Measurements from ENCODE around the gene NUDT16L1.
A peak's percentile ranks its signal among the peaks of the same experiment; 100 is the strongest.

NUDT16L1 gene

DNA sequence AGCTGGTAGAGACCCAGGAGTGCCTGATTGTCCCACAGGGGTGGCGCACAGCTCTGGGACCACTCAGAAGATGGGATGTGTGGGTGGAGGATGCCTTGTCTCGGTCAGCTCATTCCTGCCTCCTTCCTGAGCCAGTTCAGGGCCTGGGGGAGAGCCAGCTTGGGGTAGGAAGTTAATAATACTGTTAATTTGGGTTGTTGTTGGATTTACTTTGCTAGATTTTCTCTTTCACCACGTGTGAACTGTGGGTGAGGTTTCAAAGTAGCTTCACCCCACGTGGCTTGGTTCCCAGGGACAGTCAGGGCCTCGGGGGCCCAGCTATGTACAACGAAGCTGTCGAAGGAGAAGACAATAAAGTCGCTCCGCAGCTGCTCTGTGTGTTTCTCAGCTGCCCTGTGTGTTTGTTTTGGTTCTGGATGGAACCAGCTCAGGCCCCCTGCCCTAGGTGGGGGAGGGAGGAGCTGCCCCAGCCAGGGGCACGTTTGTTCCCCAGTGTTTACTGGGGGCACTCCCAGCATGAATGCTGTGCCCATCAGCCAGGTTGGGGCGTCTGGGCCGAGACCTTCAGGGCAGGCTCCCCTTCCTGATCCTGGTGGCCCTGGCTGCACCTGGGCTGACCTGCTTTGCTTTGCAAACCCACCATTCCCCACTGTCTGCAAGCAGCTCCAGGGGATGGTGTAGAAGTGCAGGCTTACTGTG is 2.3 kb downstream of the NUDT16L1 start:
- no peak for DNase-seq (ENCODE audit: low read depth)

DNA sequence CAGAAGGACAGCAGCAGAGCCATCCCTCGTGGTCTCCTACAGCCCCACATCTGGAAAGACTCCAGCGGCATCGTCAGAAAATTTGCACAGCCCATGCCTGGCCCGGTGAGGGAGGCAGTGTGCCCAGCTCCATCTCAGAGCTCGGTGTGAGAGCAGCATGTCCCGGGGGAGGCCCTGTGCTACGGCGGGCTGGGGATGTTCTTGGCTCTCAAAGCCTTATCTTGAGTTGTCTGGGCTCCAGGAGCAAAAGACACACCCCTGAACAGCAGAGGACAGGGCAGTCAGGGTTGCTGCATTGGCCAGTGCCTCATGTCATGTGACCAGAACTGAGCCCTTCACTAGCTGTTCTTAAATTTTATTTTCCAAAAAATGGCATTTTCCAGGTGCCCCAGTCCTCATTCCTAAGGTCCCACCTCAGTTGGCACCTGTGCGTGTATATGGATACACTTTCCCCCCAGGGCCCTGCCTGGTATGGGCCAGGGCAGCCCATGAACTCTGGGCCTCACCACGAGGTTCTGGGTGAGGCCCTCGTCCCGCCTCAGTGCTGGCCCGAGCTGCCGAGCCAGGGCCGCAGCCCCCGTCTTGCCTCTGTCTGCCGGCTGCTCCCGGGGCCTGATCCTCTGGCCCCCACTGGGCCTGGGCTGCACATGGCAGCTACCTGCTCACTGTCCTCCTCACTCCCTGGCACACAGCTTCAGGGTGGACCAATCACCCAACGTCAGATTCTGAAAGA is 3.0 kb downstream of the NUDT16L1 start:
- no peak for DNase-seq (ENCODE audit: low read depth)

DNA sequence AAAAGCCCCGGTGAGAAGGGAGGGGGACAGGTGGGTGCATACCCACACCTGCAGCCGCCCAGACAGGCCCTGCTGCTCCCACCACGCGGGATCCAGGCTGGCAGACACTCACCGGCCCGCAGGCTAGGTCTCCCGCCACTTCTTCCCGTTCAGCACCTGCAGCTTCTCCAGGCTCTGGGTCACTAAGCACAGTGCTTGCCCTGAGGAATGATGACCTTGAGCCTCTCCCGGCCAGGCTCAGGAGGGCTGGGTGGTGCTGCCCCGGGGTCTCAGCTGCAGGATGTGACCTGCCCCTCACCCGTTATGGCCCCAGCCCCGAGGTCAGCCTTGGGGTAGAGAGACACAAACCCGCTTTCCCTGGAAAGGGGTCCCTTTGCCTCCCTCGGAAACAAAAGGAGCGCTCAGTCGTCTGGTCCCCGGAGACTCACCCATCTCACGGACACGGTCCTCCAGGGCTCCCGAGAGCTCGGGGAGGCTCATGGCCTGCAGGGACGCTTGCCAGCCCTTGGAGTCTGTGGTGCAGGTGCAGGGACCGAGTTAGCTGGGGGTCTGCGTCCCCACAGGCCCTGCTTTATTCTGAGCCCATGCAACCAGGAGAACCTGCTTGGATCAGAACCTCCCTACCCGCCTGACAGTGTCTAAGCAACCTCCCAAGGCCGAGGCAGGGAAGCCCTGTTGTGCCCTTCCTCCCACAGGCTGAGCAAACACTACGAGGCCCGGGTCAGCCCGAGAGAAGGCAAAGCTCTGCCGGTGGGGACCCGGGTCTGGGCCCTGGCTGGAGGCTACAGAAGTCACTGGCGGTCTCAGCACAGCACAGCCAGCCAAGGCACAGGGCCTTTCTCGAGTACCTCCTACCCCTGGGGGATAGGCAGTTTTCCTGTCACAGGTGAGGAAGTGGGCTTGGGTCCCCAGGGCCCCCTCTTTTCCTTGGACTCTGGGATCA is 3.8 kb downstream of the NUDT16L1 start:
- no peak for DNase-seq (ENCODE audit: low read depth)

DNA sequence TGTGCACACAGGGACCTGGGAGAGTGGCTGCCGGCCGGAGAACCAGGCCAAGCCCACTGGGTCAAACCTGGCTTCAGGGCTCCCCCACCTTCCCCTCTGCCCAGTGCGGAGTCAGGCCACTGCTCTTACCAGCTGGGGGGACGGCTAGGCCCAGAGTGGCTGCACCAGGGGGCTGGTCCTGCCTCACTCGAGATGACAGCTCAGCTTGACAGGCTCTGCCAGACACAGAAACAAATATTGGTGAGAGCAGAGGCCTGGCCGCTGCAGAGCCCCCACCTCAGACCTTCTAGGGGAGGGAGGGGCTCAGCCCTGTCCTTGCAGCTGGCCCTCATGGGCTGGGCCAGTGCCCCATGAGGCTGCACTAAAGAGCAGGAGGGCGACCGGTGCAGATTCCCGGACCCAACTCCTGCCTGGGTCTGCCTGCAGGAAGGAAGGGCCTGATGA is 4.5 kb downstream of the NUDT16L1 start:
- no peak for DNase-seq (ENCODE audit: low read depth)

DNA sequence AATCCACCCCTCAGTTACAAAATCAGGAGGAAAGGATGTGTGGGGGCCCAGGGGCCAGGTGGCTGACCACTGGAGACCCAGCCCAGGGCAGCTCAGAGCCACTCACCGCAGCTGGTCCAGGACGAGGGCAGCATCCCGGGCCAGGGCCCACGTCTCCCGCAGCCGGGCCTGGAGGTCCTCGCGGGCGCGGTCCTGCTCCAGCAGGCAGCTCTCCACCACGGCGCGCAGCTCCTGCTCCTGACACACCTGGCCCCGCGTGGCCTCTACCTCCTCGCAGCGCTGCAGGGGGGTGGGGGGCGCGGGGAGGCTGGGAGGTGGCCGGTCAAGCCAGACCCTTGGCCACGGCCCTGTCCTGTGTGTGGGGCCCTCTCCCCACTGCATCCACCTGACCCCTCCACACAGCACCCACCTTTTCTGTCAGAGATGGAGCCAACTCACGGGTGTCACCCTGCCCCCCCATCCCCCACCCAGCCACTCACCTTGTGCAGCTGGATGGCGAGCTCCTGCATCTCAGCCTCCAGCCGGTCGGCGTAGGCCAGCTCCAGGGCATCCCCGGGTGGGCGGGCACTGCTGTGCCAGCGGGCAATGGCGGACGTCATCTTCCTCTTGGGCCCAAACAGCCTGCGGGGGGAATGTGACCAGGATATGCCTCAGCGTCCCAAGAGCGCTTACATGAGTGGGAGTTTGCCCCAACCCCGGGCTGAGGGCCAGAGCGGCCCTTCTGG is 5.1 kb downstream of the NUDT16L1 start:
- DNase-seq (ENCODE audit: low read depth), result no peak

DNA sequence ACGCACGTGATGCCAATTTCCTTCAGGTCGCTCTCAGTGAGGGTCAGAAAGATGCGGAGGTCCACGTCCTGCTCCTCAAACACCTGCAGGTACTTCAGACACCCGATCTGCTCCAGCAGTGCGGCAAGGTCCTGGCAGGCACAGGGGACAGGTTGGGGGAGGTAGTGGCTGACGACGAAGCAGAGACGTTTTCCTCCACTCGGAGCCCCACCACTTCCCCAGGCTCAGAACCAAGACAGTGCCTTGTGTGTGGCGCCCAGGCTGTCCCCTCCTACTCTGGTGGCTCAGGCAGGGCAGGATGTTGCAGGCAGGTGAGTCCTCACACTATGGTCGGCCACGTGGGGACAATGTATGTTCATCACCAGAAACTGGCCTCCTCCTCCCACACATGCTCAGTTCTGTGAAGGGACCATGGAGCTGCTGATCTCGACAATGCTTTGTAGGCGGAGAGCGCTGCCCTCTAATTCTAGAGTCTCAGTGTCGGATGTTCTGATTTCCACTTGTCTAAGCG is 5.7 kb downstream of the NUDT16L1 start:
- DNase-seq (ENCODE audit: low read depth), result no peak

DNA sequence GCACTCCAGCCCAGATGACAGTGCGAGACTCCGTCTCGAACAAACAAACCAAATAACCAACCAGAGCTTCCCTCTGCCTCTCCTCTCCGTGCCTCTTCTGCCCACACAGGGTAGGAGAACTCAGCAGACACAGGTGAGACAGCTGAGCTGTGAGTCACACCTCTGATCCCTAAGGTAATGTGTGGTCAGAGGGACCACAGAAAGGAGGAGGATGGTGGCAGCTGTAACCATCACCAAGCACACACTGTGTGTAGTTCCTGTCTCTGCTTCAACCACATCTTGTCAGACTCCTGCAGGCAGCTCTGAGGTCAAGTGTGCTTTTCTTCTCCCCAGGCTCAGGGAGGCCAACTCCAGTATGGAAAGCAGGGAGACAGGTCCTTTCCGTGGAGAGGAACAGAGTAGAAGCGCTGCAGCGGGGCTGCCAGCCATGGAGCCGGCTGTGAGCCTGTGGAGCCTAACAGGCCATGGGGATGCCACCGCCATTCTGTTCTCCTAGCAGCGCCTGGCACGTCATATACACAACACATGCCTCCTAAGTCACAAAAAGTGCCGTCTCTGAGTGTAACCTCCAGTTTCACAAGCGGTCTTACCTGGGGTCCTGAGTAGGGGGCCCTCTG is 7.1 kb downstream of the NUDT16L1 start:
- DNase-seq (ENCODE audit: low read depth), result no peak

DNA sequence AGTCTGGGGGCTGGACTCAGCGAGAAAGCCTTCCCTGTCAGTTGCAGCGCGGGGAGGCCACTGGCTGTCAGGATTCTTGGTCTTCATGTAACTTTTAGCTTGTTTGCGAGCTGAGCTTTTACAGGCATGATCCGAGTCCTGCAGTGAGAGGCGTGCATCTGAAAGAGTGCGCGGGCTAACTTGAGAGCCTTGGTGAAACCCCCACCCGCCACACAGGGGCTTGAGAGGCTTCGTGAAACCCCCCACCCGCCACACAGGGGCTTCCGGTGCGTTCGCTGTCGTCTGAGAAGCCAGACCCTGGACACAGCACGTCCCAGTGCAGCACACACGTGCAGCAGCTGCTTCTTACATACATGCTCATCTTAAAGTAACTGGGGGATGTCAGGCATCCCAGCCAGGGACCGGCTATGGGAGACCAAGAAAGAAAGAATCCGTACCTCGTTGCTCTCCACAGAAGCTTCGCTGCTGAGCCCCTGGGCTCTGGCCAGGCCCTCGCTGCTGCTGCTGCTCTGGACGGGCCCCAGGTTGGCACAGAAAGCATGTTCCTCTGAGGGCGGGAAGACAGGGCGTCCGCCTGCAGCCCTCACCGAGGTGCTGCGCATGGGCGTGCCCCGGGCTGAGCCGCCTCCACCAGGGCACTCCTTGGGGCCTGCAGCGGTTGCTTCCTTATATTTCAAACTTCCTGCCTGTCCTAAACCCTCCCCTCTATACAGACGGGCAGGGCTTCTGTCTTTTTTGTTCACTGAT is 7.8 kb downstream of the NUDT16L1 start:
- no peak for DNase-seq (ENCODE audit: low read depth)

DNA sequence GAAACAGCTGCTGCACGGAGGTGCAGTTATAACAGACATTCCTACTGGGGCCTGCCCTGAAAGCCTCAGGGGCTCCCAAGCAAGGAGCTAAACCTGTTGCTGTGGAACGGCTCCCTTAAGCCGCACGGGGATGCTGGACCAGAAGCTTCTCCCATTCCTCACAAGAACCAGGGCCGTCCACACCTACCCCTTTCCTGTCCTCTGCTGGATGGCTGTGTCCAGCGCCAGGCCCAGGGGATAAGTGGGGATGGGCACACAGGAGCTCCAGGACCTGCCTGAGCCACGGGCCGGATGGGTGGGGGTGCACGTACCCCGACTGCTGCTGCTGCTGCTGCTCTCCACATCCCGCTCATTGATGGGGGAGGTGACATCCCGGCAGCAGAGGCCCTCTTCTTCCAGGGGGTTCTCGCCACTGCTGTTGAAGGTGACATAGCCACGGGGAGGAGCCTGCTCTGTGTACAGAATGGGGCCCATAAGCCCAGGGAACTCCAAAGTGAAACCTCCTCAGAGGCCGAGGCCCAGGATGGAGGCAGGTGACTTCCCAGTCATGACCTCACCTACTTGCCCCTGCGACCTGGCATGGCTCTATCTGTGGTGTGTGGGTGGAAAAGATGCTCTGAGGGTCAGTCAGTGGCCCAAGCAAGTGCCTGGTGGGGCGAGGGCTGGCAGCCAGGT is 8.6 kb downstream of the NUDT16L1 start:
- DNase-seq (ENCODE audit: low read depth), result no peak

DNA sequence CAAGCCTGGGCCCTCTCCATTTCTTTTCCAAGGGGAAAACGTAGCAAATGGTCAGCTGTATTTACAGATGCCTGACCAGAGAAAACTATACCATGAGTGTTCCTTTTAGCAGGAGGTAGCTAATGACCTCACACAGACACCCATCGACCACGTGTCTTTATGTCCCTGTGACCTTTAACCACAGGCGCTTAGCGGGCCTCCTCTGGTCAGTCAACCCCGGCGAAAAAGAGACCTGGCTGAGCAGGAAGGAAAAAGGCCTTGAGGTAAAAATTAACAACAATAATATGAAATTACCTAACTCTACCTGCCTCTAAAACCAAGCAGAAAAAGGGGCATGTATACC is 9.1 kb downstream of the NUDT16L1 start:
- no peak for DNase-seq (ENCODE audit: low read depth)

DNA sequence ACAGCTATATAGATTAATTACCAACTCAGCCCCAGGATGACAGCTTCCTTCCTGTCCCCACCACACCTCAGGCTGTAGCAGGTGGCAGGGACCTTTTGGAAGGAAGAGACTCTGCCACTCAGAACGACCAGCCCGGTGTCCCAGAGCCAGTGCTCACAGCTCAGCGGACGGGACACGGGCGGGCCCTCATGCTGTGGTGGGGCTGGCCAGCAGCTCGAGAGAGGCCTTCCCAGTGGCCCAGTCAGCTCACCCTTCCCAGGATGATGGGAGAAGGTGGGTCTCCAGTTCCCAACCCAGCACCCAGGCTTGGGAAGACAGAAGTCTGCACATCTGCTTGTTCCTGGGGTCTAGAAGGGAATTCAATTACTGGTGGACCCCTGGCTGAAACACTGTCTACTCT is 10.5 kb downstream of the NUDT16L1 start:
- DNase-seq (ENCODE audit: low read depth), result no peak

DNA sequence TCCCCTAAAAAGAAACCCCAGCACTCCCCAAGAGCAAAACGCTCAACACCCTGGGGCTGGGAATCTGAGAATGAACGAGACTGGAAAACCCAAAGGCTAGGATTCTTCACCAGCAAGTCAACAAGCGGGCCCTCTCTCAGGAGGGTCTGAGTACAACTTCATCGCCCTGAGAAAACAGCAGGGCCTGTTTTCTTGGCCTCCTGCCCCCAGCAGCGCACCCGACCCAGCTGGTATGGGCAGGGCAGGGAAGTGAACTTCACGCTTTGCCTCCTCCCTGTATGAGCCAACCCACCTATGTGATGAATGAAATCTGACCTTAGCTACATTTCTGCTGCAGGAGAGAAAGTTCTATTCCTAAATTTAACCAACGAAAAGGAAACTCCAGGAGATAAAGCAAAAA is 11.1 kb downstream of the NUDT16L1 start:
- DNase-seq (ENCODE audit: low read depth), result no peak

DNA sequence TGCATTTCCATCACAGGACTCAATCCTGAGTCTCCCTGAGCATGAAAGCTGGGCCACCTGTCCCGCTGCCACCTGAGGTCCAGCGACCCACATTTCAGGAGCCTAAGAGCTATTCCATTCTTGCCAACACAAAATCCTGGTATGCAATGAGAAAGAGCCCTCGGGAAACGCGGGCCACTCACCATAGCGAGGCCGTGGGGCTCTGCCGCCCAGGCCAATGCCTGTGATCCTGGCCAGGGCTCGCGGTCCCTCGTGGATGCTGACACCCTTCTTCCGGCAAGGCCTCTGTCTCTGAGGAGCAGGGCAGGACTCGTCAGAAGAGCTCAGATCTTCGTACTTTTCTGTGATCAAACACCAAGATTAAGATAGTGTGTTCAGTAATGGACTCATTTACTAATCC is 11.6 kb downstream of the NUDT16L1 start:
- no peak for DNase-seq (ENCODE audit: low read depth)

DNA sequence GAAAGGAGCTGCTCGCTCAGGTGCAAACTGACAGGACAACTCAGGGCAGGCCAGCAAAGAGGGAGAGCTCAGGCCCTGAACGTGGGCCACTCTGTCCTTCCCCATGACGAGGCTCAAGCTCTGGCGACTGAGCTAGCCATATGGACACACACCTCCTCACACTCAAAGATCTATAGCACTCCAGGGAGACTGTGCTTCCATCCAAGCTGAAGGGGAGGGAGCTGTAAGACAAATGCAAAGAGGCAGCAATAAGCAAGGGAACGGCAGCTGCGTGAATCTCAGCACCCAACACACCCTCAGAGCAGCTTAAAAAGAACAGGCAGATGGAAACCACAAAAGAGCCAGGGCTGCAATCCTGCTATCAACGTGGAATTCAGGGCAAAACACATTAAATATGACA is 13.5 kb downstream of the NUDT16L1 start:
- no peak for DNase-seq (ENCODE audit: low read depth)

DNA sequence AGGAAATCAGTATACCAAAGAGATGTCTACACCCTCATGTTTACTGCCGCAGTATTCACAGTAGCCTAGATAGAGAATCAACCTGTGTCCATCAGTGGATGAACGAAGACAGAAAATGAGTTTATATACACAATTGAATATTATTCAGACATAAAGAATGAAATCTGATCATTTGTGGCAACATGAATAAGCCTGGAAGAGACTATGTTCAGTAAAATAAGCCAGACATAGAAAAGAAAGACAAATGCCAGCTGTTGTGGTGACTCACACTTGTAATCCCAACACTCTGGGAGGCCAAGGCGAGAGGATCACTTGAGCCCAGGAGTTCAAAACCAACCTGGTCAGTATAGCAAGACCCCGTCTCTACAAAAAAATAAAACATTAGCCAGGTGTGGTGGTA is 16.1 kb downstream of the NUDT16L1 start:
- DNase-seq (ENCODE audit: low read depth), result peak; percentile 21

DNA sequence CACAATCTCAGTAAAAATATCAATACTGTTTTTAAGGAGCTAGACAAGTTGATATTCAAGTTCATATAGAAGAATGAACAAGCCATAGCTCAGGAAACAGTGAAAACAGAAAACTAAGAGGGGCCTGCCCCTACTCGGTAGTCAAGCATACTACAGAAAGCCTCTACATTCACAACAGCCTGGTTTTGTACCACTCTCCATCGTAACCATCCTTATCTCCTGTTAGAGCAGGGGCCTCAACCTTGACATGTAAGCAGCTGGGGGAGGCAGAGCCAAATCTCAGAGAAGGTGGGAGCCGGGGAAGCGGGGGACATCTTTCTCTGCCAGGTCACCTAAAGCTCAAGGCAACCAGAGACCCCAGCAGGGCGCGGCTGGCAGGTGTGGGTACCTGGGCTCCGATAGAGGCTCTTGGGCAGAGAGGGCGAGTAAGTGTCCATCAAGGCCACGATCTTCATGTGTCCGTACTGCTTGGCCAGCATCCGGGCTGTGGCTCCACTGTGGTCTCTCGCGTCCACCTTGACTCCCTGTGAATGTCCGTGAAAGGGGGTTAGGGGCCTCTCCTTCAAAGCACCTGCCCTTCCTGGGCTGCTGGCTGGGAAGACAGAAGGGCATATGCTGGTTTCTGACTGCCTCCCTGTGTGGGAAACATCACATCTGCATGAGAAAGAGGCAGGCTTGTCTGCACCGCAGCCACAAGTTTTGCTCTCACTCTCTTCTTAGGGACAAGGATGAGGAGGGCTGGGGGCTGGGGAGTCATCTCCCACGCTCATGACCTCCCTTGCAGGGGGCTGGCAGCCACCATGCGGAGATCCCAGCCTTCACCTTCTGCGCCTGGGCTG is 20.5 kb downstream of the NUDT16L1 start:
- no peak for DNase-seq (ENCODE audit: low read depth)

DNA sequence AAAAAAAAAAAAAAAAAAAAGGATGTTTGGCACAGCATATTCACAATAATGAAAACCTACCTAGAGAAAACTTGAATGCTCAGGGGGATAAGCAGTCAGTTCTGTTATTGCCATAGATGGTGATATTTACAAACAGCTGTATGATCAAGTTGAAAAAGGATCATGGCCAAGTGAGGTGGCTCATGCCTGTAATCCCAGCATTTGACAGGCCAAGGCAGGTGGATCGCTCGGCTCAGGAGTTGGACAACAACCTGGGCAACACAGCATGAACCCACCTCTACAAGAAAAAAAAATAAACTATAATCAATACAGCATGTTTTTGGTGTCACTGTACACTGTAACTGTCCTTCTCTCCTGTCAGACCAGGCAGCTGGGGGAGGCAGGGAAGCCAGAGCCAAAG is 21.6 kb downstream of the NUDT16L1 start:
- DNase-seq (ENCODE audit: low read depth), result no peak

DNA sequence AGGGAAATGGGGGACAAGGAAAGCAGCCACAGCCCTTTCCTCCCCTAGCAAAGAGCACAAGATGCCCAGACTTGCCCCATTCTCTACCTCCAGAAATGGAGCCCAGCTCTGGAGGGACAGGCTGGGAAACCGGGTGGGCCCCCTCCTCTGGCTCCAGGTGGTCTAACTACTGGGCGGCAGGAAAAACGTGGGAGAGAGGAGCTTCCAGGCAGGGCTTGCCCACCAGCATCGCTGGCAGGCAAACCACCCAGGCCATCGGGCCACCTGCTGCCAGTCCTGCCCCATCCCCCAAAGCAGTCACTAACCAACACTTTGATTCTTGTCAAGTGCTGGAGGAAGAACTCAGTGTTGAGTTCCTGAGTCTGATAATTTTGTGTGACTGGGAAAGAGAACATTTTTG is 25.1 kb downstream of the NUDT16L1 start:
- no peak for DNase-seq (ENCODE audit: low read depth)

DNA sequence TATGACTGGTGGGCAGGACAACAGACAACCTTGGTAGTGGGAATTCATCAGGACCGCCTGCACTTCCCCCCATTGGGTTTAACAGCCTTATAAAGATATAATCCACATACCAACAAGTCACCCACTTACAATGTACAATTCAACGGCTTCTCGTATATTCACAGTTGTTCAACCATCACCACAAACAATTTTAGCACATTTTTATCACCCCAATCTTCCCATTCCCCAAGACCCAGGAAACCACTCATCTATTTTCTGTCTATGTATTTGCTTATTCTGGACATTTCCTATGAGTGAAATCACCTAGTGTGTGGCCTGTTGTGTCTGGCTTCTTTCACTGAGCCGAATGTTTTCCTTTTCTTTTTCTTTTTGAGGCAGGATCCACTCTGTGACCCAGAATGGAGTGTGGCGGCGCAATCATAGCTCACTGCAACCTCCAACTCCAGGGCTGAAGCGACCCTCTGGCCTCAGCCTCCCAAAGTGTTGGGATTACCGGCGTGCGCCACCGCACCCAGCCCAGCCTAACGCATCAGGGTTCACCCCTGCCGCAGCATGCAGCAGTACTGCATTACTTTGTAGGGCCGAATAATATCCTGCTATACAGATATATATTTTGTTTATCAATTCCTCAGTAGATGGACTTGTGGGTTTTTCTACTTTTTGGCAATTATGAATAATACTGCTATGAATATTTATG is 29.9 kb downstream of the NUDT16L1 start:
- DNase-seq (ENCODE audit: low read depth), result no peak

All from EH (cell line).